ENCODE measurements around the gene PTPRN2.
A peak's percentile ranks its signal among the peaks of the same experiment; 100 is the strongest.

PTPRN2 gene

GRCh38 chr7:158369866-158370265, 217.8 kb downstream of the PTPRN2 start:
- DNase-seq (ENCODE audit: low spot score), result no peak

- no peak for DNase-seq (ENCODE audit: low spot score)
These were observed 218.3 kb downstream of the PTPRN2 start for GRCh38 chr7:158369290-158369689.

GRCh38 chr7:158368449-158368848, 219.2 kb downstream of the PTPRN2 start:
- no peak for DNase-seq (ENCODE audit: low spot score)

- DNase-seq (ENCODE audit: low spot score), result no peak
These were observed 220.0 kb downstream of the PTPRN2 start for GRCh38 chr7:158367634-158367982.

- no peak for DNase-seq (ENCODE audit: low spot score)
These were observed 220.5 kb downstream of the PTPRN2 start for GRCh38 chr7:158366916-158367633.

GRCh38 chr7:158366346-158366745, 221.3 kb downstream of the PTPRN2 start:
- peak; percentile 65 for DNase-seq (ENCODE audit: low spot score)

GRCh38 chr7:158365267-158365666, 222.4 kb downstream of the PTPRN2 start:
- DNase-seq (ENCODE audit: low spot score), result no peak

GRCh38 chr7:158364451-158364850, 223.2 kb downstream of the PTPRN2 start:
- DNase-seq (ENCODE audit: low spot score), result no peak

GRCh38 chr7:158362912-158363905, 224.4 kb downstream of the PTPRN2 start:
- DNase-seq (ENCODE audit: low spot score), result no peak

GRCh38 chr7:158362001-158362400, 225.6 kb downstream of the PTPRN2 start:
- no peak for DNase-seq (ENCODE audit: low spot score)

GRCh38 chr7:158361326-158361946, 226.2 kb downstream of the PTPRN2 start:
- DNase-seq (ENCODE audit: low spot score), result no peak

- no peak for DNase-seq (ENCODE audit: low spot score)
These were observed 228.5 kb downstream of the PTPRN2 start for GRCh38 chr7:158358926-158359645.

- no peak for DNase-seq (ENCODE audit: low spot score)
These were observed 229.5 kb downstream of the PTPRN2 start for GRCh38 chr7:158357898-158358821.

- no peak for DNase-seq (ENCODE audit: low spot score)
These were observed 230.3 kb downstream of the PTPRN2 start for GRCh38 chr7:158357106-158357897.

GRCh38 chr7:158356454-158356853, 231.2 kb downstream of the PTPRN2 start:
- no peak for DNase-seq (ENCODE audit: low spot score)

- DNase-seq (ENCODE audit: low spot score), result no peak
These were observed 232.1 kb downstream of the PTPRN2 start for GRCh38 chr7:158355456-158356065.

- DNase-seq (ENCODE audit: low spot score), result no peak
These were observed 232.8 kb downstream of the PTPRN2 start for GRCh38 chr7:158354861-158355260.

GRCh38 chr7:158353606-158354570, 233.7 kb downstream of the PTPRN2 start:
- DNase-seq (ENCODE audit: low spot score), result peak; percentile 81
